PC-3 (cell line): Measurements from ENCODE around the gene RPL27A. TPM values are rescaled to one million over a fixed set of nuclear protein-coding genes. Genes with fewer than 3 reads are reported as not detected.

Source experiments
- ATAC-seq: fragments of 200-7000 bp; cut with Tn5 transposase; 2 replicates; pipeline ENCODE4 v1.9.1; 2020; ENCODE audit warnings: mild to moderate bottlenecking, moderate library complexity
- BruUV-seq: library from RNA; stranded (reverse); fragments of 400-500 nt; replicated peaks from 2 replicates; lab custom pipeline; 2021; lab: Mats Ljungman, UMichigan
- CTCF ChIA-PET: fragments of 300-600 bp; sonication (Branson Sonifier 250); formaldehyde crosslinking; loops from one replicate; lab custom pipeline; 2022; ENCODE audit warnings: antibody characterized with exemption; lab: Charles Lee
- POLR2A ChIA-PET: fragments of 300-600 bp; sonication (Branson Sonifier 250); formaldehyde crosslinking; loops from one replicate; lab custom pipeline; 2022; ENCODE audit warnings: antibody characterized with exemption; ENCODE audit not compliant: unreplicated experiment; lab: Charles Lee
- DNase-seq: peaks from one replicate; pipeline ENCODE4 v3.0.0-alpha.2; 2015
- H2AFZ ChIP-seq: fragments of 300-600 bp; sonication (generic); 2 replicates; pipeline ENCODE4 v1.6.0; 2016; ENCODE audit warnings: antibody characterized with exemption, low read length
- H3F3A ChIP-seq: fragments of 300-600 bp; sonication (generic); one replicate; pipeline ENCODE4 v1.6.0; 2017; ENCODE audit warnings: antibody characterized with exemption, low read length, control low read depth, mild to moderate bottlenecking; ENCODE audit not compliant: unreplicated experiment
- H3K27ac ChIP-seq: fragments of 300-600 bp; sonication (generic); 2 replicates; pipeline ENCODE4 v1.5.1; 2016; ENCODE audit warnings: mild to moderate bottlenecking, low read length
- H3K27me3 ChIP-seq: fragments of 300-600 bp; sonication (generic); 2 replicates; pipeline ENCODE4 v1.6.1; 2016; ENCODE audit warnings: low read length, mixed read lengths
- H3K36me3 ChIP-seq: fragments of 300-600 bp; sonication (generic); 2 replicates; pipeline ENCODE4 v1.6.1; 2016; ENCODE audit warnings: low read depth, mixed run types, low read length, mixed read lengths
- H3K4me1 ChIP-seq: fragments of 300-600 bp; sonication (generic); 2 replicates; pipeline ENCODE4 v1.5.1; 2016; ENCODE audit warnings: low read length; ENCODE audit not compliant: insufficient read depth
- H3K4me2 ChIP-seq: fragments of 300-600 bp; sonication (generic); 2 replicates; pipeline ENCODE4 v1.6.0; 2016; ENCODE audit warnings: low read length
- H3K4me3 ChIP-seq: fragments of 300-600 bp; sonication (generic); 2 replicates; pipeline ENCODE4 v1.5.1; 2016; ENCODE audit warnings: mild to moderate bottlenecking, low read length, mixed read lengths
- H3K79me2 ChIP-seq: fragments of 300-600 bp; sonication (generic); 2 replicates; pipeline ENCODE4 v1.6.1; 2017; ENCODE audit warnings: low read length, mixed read lengths
- H3K9ac ChIP-seq: fragments of 300-600 bp; sonication (generic); 2 replicates; pipeline ENCODE4 v1.6.0; 2016; ENCODE audit warnings: mild to moderate bottlenecking, low read length
- H3K9me2 ChIP-seq: fragments of 300-600 bp; sonication (generic); replicated peaks from 2 replicates; pipeline ENCODE4 v1.6.1; 2016; ENCODE audit warnings: mixed run types, low read length, mixed read lengths
- H3K9me3 ChIP-seq: fragments of 300-600 bp; sonication (generic); 2 replicates; pipeline ENCODE4 v1.6.1; 2016; ENCODE audit warnings: low read length, mixed read lengths
- H4K20me1 ChIP-seq: fragments of 300-600 bp; sonication (generic); 2 replicates; pipeline ENCODE4 v1.6.1; 2016; ENCODE audit warnings: low read length, mixed read lengths
- CTCF ChIP-seq: fragments of 300-600 bp; sonication (generic); conservative IDR thresholded peaks from 2 replicates; pipeline ENCODE4 v1.5.1; 2017; ENCODE audit warnings: antibody characterized with exemption, low read depth, mild to moderate bottlenecking, low read length
- EZH2 ChIP-seq: fragments of 300-600 bp; sonication (generic); IDR thresholded peaks from one replicate; pipeline ENCODE4 v1.6.1; 2017; ENCODE audit warnings: antibody characterized with exemption, mild to moderate bottlenecking, low read length; ENCODE audit not compliant: unreplicated experiment
- EZH2phosphoT487 ChIP-seq: fragments of 300-600 bp; sonication (generic); IDR thresholded peaks from 2 replicates; pipeline ENCODE4 v1.6.1; 2018; ENCODE audit warnings: mild to moderate bottlenecking, antibody characterized with exemption, low read length, borderline replicate concordance
- intact Hi-C: fragments of 100-400 bp; cut with micrococcal nuclease; formaldehyde crosslinking; loops from 2 replicates; pipeline ENCODE4 v1.9.0; 2023
- total RNA-seq: library from RNA; depleted of rRNA; stranded (reverse); fragments of >200 nt; gene quantifications from 2 replicates; pipeline ENCODE4 v1.2.3, GENCODE V29; 2014

The RPL27A gene
- total RNA-seq, 1 experiment from 2014 or later: 1,132 TPM

- Histone ChIP-seq H4K20me1 (peaks cover 23% of the 10 kb centered on the region), H3K36me3 (peaks cover 40% of the 10 kb centered on the region), H3K27me3 (no peaks in the 10 kb centered on the region), H3K27ac (no peak overlapping the region), H3K9me2 (no peaks in the 10 kb centered on the region), H3K4me3 (peak overlapping the region; percentile 86), H3K9ac (peak overlapping the region; percentile 100), H3K4me1 (peaks cover 54% of the 10 kb centered on the region), H3K79me2 (peaks cover 53% of the 10 kb centered on the region), H3K4me2 (peak overlapping the region; percentile 94), H3F3A (peaks cover 16% of the 10 kb centered on the region), H2AFZ (no peak overlapping the region), H3K9me3 (no peaks in the 10 kb centered on the region)
- ATAC-seq: no peak
- intact Hi-C loops: loop anchor here (10.0 kb wide), 1 partner anchor 890 kb away; the partner anchor contains the start of gene WEE1
- DNase-seq: no peak
- CTCF ChIA-PET: no interaction called here
- no peak for TF ChIP-seq EZH2
- no peak for TF ChIP-seq EZH2phosphoT487
- TF ChIP-seq CTCF: no peak
- BruUV-seq: no TSS peak
- POLR2A ChIA-PET: no interaction called here
Measured at GRCh38 chr11:8684600-8685290, 2.2 kb downstream of the RPL27A start.

GRCh38 chr11:8685306-8685705 lies 2.7 kb downstream of the RPL27A start:
- Histone ChIP-seq H3K36me3 (peaks cover 40% of the 10 kb centered on the region), H4K20me1 (peaks cover 23% of the 10 kb centered on the region), H3K27me3 (no peaks in the 10 kb centered on the region), H3K9ac (no peak overlapping the region), H3K27ac (no peak overlapping the region), H3F3A (peaks cover 16% of the 10 kb centered on the region), H3K4me2 (peak overlapping the region; percentile 94), H3K9me3 (no peaks in the 10 kb centered on the region), H3K4me3 (peak overlapping the region; percentile 86), H2AFZ (no peak overlapping the region), H3K4me1 (peaks cover 58% of the 10 kb centered on the region), H3K79me2 (peaks cover 59% of the 10 kb centered on the region), H3K9me2 (no peaks in the 10 kb centered on the region)
- no peak for ATAC-seq
- no peak for DNase-seq
- intact Hi-C loops: loop anchor here (10.0 kb wide), 1 partner anchor 889 kb away; the partner anchor contains the start of gene WEE1
- CTCF ChIA-PET: no interaction called here
- POLR2A ChIA-PET: no interaction called here
- TF ChIP-seq EZH2: no peak
- no peak for TF ChIP-seq CTCF
- no peak for TF ChIP-seq EZH2phosphoT487
- no TSS peak for BruUV-seq

DNA sequence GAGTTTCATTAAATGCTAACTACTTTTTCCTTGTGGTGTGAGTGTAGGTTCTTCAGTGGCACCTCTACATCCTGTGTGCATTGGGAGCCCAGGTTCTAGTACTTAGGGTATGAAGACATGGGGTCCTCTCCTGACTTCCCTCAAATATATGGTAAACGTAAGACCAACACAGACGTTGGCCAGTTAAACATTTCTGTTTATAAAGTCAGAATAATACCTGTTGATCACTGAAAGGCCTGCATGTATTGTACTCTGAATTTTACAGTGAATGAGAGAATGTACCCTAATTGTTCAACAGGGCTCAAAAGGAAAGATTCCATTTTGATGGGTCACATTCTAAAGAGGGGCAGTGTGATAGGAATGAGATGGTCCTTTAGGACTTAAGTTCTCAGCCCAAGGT lies 3.2 kb downstream of the RPL27A start:
- peaks cover 64% of the 10 kb centered on the region for H3K79me2 ChIP-seq
- H3K27ac ChIP-seq: no peak overlapping the region
- H3F3A ChIP-seq: peaks cover 16% of the 10 kb centered on the region
- peaks cover 38% of the 10 kb centered on the region for H3K36me3 ChIP-seq
- BruUV-seq: no TSS peak
- peak overlapping the region; percentile 94 for H3K4me2 ChIP-seq
- ChIA-PET CTCF (no interaction called here), POLR2A (no interaction called here)
- TF ChIP-seq EZH2 (no peak), CTCF (no peak), EZH2phosphoT487 (no peak)
- H3K9ac ChIP-seq: no peak overlapping the region
- no peaks in the 10 kb centered on the region for H3K9me2 ChIP-seq
- peaks cover 58% of the 10 kb centered on the region for H3K4me1 ChIP-seq
- H4K20me1 ChIP-seq: peaks cover 23% of the 10 kb centered on the region
- no peaks in the 10 kb centered on the region for H3K27me3 ChIP-seq
- intact Hi-C loops: loop anchor here (10.0 kb wide), 1 partner anchor 889 kb away; the partner anchor contains the start of gene WEE1
- DNase-seq: no peak
- no peak for ATAC-seq
- H3K9me3 ChIP-seq: no peaks in the 10 kb centered on the region
- no peak overlapping the region for H3K4me3 ChIP-seq
- H2AFZ ChIP-seq: no peak overlapping the region
